HCT116 (cell line): ENCODE results near the gene ZNF358. TPM values are rescaled to one million over a fixed set of nuclear protein-coding genes. Genes with fewer than 3 reads are reported as not detected.

Experiments
- ATAC-seq: fragments of 200-7000 bp; cut with Tn5 transposase; 2 replicates; pipeline ENCODE4 v1.9.1; 2020; ENCODE audit warnings: mild to moderate bottlenecking, moderate library complexity
- BruUV-seq: library from RNA; stranded (reverse); fragments of 400-500 nt; replicated peaks from 2 replicates; lab custom pipeline; 2021; lab: Mats Ljungman, UMichigan
- CTCF ChIA-PET: fragments of 300-600 bp; sonication (Branson Sonifier 250); formaldehyde crosslinking; loops from one replicate; lab custom pipeline; 2021; ENCODE audit warnings: antibody characterized with exemption; lab: Charles Lee
- POLR2A ChIA-PET: fragments of 300-600, 350-600 bp; sonication (Branson Sonifier 250); formaldehyde crosslinking; loops from one replicate; lab custom pipeline; 2021; ENCODE audit warnings: antibody characterized with exemption; lab: Charles Lee
- RAD21 ChIA-PET, 2 experiments: fragments of 300-600 bp; sonication (Branson Sonifier 250); formaldehyde crosslinking; loops; one replicate each; lab custom pipeline; 2023; ENCODE audit warnings: low total read pairs in 2 of 2; ENCODE audit not compliant: uncharacterized antibody in 2 of 2, unreplicated experiment in 2 of 2, low non-redundant PET in 1 of 2; lab: Charles Lee
- DNase-seq: peaks from one replicate; pipeline ENCODE4 v3.0.0-alpha.2; 2010; ENCODE audit warnings: low read depth, low spot score
- H2AFZ ChIP-seq: fragments of 200-600 bp; shearing (Covaris generic), sonication (generic); 2 replicates; pipeline ENCODE4 v1.6.1; 2017; ENCODE audit warnings: low read depth, mixed run types, mixed read lengths, antibody characterized with exemption, low read length; ENCODE audit not compliant: poor library complexity, severe bottlenecking
- H3K27ac ChIP-seq: 2 replicates; pipeline ENCODE4 v1.5.1; 2012; ENCODE audit warnings: low read depth, low read length
- H3K27me3 ChIP-seq: fragments of 200-600 bp; sonication (generic); 2 replicates; pipeline ENCODE4 v1.6.1; 2016; ENCODE audit warnings: mixed run types, low read length, mixed read lengths; ENCODE audit not compliant: insufficient read depth
- H3K36me3 ChIP-seq, 2 experiments: fragments of 200-500 bp in 1 of 2; fragments of 200-600 bp in 1 of 2; sonication (Bioruptor generic) in 1 of 2; sonication (generic) in 1 of 2; 2 replicates each; pipeline versions ENCODE4 v1.5.1 to v1.6.1; 2014 to 2016; ENCODE audit warnings: low read length in 2 of 2, inconsistent platforms in 1 of 2, mixed read lengths in 1 of 2, mixed run types in 1 of 2; ENCODE audit not compliant: insufficient read depth in 2 of 2, control insufficient read depth in 1 of 2
- H3K4me1 ChIP-seq, 2 experiments: fragments of 200-600 bp in 1 of 2; sonication (generic) in 1 of 2; 2 replicates each; pipeline versions ENCODE4 v1.5.1 to v1.6.1; 2012 to 2017; ENCODE audit warnings: low read length in 2 of 2, inconsistent platforms in 1 of 2, mild to moderate bottlenecking in 1 of 2, mixed read lengths in 1 of 2, mixed run types in 1 of 2, moderate library complexity in 1 of 2; ENCODE audit not compliant: insufficient read depth in 2 of 2, control insufficient read depth in 1 of 2
- H3K4me2 ChIP-seq: fragments of 200-600 bp; sonication (generic); 2 replicates; pipeline ENCODE4 v1.6.1; 2017; ENCODE audit warnings: mixed run types, low read length, mixed read lengths
- H3K4me3 ChIP-seq, 2 experiments: fragments of 200-600 bp in 1 of 2; sonication (generic) in 1 of 2; replicated peaks in 1 of 2; 2 replicates each; pipeline ENCODE4 v1.5.1; 2011 to 2016; ENCODE audit warnings: low read length in 2 of 2, control low read depth in 1 of 2, low read depth in 1 of 2, mild to moderate bottlenecking in 1 of 2, mixed read lengths in 1 of 2, mixed run types in 1 of 2
- H3K79me2 ChIP-seq: fragments of 200-600 bp; sonication (generic); 2 replicates; pipeline ENCODE4 v1.6.1; 2017; ENCODE audit warnings: mild to moderate bottlenecking, mixed run types, low read length, moderate library complexity, mixed read lengths; ENCODE audit not compliant: insufficient read depth
- H3K9ac ChIP-seq: fragments of 200-600 bp; sonication (generic); 2 replicates; pipeline ENCODE4 v1.6.1; 2016; ENCODE audit warnings: low read length, mixed read lengths
- H3K9me2 ChIP-seq: fragments of 200-600 bp; sonication (generic), shearing (Covaris generic); 2 replicates; pipeline ENCODE4 v1.6.1; 2017; ENCODE audit warnings: mixed run types, mild to moderate bottlenecking, moderate library complexity; ENCODE audit not compliant: insufficient read depth
- H3K9me3 ChIP-seq, 2 experiments: fragments of 200-500 bp in 1 of 2; fragments of 200-600 bp in 1 of 2; sonication (Bioruptor generic) in 1 of 2; sonication (generic) in 1 of 2; 2 replicates each; pipeline ENCODE4 v1.6.1; 2014 to 2017; ENCODE audit warnings: low read length in 2 of 2, mixed read lengths in 2 of 2, inconsistent platforms in 1 of 2, low read depth in 1 of 2, mild to moderate bottlenecking in 1 of 2, mixed run types in 1 of 2, moderate library complexity in 1 of 2; ENCODE audit not compliant: control insufficient read depth in 1 of 2, insufficient read depth in 1 of 2
- H4K20me1 ChIP-seq: fragments of 200-600 bp; sonication (generic), shearing (Covaris generic); 2 replicates; pipeline ENCODE4 v1.6.1; 2017; ENCODE audit warnings: mixed run types, mild to moderate bottlenecking, moderate library complexity; ENCODE audit not compliant: insufficient read depth
- CEBPB ChIP-seq: IDR thresholded peaks from 2 replicates; pipeline ENCODE4 v1.6.1; 2012; ENCODE audit warnings: low read depth
- EGR1 ChIP-seq: IDR thresholded peaks from 2 replicates; pipeline ENCODE4 v1.6.1; 2012; ENCODE audit warnings: low read depth
- ELF1 ChIP-seq: IDR thresholded peaks from 2 replicates; pipeline ENCODE4 v1.6.1; 2012; ENCODE audit warnings: low read depth, borderline replicate concordance
- FOSL1 ChIP-seq: IDR thresholded peaks from 2 replicates; pipeline ENCODE4 v1.6.1; 2012; ENCODE audit warnings: low read depth
- JUND ChIP-seq: IDR thresholded peaks from 2 replicates; pipeline ENCODE4 v1.6.1; 2012
- POLR2A ChIP-seq: IDR thresholded peaks from 2 replicates; pipeline ENCODE4 v1.7.0; 2011; ENCODE audit warnings: borderline replicate concordance; ENCODE audit not compliant: insufficient read depth, insufficient read length; ENCODE audit errors: extremely low read depth
- POLR2AphosphoS5 ChIP-seq: IDR thresholded peaks from 2 replicates; pipeline ENCODE4 v1.6.1; 2011; ENCODE audit warnings: mild to moderate bottlenecking, low read depth, low read length, moderate library complexity
- TCF7L2 ChIP-seq: IDR thresholded peaks from 2 replicates; pipeline ENCODE4 v1.7.0; 2011; ENCODE audit warnings: borderline replicate concordance, inconsistent platforms; ENCODE audit not compliant: insufficient read depth, insufficient read length; ENCODE audit errors: extremely low read depth
- YY1 ChIP-seq: IDR thresholded peaks from 2 replicates; pipeline ENCODE4 v1.6.1; 2011; ENCODE audit warnings: low read length, low read depth, moderate library complexity, mild to moderate bottlenecking; ENCODE audit not compliant: insufficient replicate concordance; ENCODE audit errors: extremely low read depth
- ZFX ChIP-seq: fragments of 450-650 bp; IDR thresholded peaks from 2 replicates; pipeline ENCODE4 v1.6.1; 2017
- intact Hi-C: fragments of 100-400 bp; cut with micrococcal nuclease; formaldehyde crosslinking; loops from 2 replicates; pipeline ENCODE4 v1.10.0; 2022
- total RNA-seq: library from RNA; stranded (reverse); gene quantifications from one replicate; pipeline ENCODE4 v1.2.1, GENCODE V29; 2021; ENCODE audit not compliant: unreplicated experiment
- TF ChIP-seq, protein P1 (sequence below): IDR thresholded peaks from 2 replicates; pipeline ENCODE4 v1.6.1; 2012
- TF ChIP-seq, protein P2 (sequence below): IDR thresholded peaks from 2 replicates; pipeline ENCODE4 v1.6.1; 2012; ENCODE audit warnings: low read depth

The ZNF358 gene
- total RNA-seq, 1 experiment from 2014 or later, result 20.7 TPM

DNA sequence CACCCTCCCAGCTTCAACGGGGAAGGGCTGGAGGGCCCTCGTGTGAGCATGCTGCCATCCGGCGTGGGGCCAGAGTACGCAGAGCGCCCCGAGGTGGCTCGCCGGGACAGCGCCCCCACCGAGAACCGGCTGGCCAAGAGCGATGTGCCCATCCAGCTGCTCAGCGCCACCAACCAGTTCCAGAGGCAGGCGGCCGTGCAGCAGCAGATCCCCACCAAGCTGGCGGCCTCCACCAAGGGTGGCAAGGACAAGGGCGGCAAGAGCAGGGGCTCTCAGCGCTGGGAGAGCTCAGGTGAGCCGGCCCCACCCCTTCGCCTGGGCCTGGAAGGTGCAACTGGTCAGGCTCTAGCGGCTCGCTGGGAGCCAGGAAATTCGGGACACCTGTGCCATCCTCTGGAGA, 47.1 kb upstream of the ZNF358 start:
- Histone ChIP-seq H3K4me3 (no peak overlapping the region), H3K9me2 (no peaks in the 10 kb centered on the region), H3K79me2 (no peaks in the 10 kb centered on the region), H3K27me3 (no peaks in the 10 kb centered on the region), H4K20me1 (no peaks in the 10 kb centered on the region), H3K36me3 (peaks cover 0 to 13% of the 10 kb centered on the region in 2 experiments; a peak in 2 of 4 replicates), H3K4me2 (no peak overlapping the region), H3K9me3 (no peaks in the 10 kb centered on the region), H3K27ac (no peak overlapping the region), H3K9ac (no peak overlapping the region)
- no peak for ATAC-seq
- intact Hi-C loops, result no loop called here
- POLR2A ChIA-PET, result no interaction called here
- CTCF ChIA-PET, result no interaction called here
- no peak for DNase-seq
- no TSS peak for BruUV-seq
- TF ChIP-seq POLR2A, result no peak
- TF ChIP-seq, all 23 proteins: peak for 0
- Histone ChIP-seq H3K4me1 (no peaks in the 10 kb centered on the region), H2AFZ (no peak overlapping the region)
- RAD21 ChIA-PET, result no interaction called here

DNA sequence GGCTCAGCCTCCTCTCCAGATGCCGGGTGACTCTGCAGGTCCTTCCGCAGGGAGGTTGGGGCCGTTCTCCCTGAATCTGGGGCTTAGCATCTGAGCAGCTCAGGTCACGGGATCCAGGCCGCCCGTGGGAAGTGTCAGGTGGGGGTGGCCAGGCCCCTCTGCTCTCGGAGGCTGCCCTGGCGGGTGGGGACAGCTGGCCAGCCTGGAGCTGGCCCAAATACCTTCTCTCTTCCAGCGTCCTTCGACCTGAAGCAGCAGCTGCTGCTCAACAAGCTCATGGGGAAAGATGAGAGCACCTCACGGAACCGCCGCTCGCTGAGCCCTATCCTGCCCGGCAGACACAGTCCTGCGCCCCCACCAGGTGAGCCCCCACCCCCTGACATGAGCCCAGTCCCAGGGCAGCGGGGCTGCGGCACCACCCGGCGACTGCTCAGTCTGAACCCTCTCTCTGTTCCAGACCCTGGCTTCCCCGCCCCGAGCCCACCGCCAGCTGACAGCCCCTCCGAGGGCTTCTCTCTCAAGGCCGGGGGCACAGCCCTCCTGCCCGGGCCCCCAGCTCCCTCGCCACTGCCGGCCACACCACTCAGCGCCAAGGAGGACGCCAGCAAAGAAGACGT, 46.1 kb upstream of the ZNF358 start:
- RAD21 ChIA-PET, result no interaction called here
- intact Hi-C loops, result no loop called here
- no peak for ATAC-seq

More for the DNA sequence above, 46.1 kb upstream of the ZNF358 start:
- POLR2A ChIA-PET, result no interaction called here
- BruUV-seq, result no TSS peak
- no peak overlapping the region for H2AFZ ChIP-seq
- DNase-seq, result no peak
- TF ChIP-seq ELF1 (no peak), ZFX (no peak), YY1 (no peak), FOSL1 (no peak), JUND (no peak), POLR2AphosphoS5 (no peak), TCF7L2 (no peak), EGR1 (no peak), CEBPB (no peak), POLR2A (no peak)
- TF ChIP-seq, protein P1, sequence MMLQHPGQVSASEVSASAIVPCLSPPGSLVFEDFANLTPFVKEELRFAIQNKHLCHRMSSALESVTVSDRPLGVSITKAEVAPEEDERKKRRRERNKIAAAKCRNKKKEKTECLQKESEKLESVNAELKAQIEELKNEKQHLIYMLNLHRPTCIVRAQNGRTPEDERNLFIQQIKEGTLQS, result no peak
- TF ChIP-seq, protein P2, sequence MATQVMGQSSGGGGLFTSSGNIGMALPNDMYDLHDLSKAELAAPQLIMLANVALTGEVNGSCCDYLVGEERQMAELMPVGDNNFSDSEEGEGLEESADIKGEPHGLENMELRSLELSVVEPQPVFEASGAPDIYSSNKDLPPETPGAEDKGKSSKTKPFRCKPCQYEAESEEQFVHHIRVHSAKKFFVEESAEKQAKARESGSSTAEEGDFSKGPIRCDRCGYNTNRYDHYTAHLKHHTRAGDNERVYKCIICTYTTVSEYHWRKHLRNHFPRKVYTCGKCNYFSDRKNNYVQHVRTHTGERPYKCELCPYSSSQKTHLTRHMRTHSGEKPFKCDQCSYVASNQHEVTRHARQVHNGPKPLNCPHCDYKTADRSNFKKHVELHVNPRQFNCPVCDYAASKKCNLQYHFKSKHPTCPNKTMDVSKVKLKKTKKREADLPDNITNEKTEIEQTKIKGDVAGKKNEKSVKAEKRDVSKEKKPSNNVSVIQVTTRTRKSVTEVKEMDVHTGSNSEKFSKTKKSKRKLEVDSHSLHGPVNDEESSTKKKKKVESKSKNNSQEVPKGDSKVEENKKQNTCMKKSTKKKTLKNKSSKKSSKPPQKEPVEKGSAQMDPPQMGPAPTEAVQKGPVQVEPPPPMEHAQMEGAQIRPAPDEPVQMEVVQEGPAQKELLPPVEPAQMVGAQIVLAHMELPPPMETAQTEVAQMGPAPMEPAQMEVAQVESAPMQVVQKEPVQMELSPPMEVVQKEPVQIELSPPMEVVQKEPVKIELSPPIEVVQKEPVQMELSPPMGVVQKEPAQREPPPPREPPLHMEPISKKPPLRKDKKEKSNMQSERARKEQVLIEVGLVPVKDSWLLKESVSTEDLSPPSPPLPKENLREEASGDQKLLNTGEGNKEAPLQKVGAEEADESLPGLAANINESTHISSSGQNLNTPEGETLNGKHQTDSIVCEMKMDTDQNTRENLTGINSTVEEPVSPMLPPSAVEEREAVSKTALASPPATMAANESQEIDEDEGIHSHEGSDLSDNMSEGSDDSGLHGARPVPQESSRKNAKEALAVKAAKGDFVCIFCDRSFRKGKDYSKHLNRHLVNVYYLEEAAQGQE, result no peak
- TF ChIP-seq, all 23 proteins: peak for 0
- Histone ChIP-seq H3K36me3 (peaks cover 0 to 11% of the 10 kb centered on the region in 2 experiments; a peak in 2 of 4 replicates), H3K4me1 (no peaks in the 10 kb centered on the region), H3K4me3 (no peak overlapping the region), H3K27ac (no peak overlapping the region), H3K9me2 (no peaks in the 10 kb centered on the region), H3K9ac (no peak overlapping the region), H3K27me3 (no peaks in the 10 kb centered on the region), H3K4me2 (no peak overlapping the region), H4K20me1 (no peaks in the 10 kb centered on the region), H3K9me3 (no peaks in the 10 kb centered on the region), H3K79me2 (no peaks in the 10 kb centered on the region)
- CTCF ChIA-PET, result no interaction called here
